Fibroblast of skin of right biceps (primary cell): ENCODE data around the gene PRPF31.
"Not testable (repeated sequence)": the region's sequence is repeated elsewhere in the genome, so short reads cannot be mapped to it uniquely, and the experiment has no call there.

Experiments used
- DNase-seq: peaks from one replicate; pipeline ENCODE4 v3.0.0-alpha.2; 2013

Gene PRPF31

GRCh38 chr19:54168174-54168917 lies 52.8 kb downstream of the PRPF31 start:
- peak; percentile 77 for DNase-seq

GRCh38 chr19:54169149-54169740 lies 53.7 kb downstream of the PRPF31 start:
- no peak for DNase-seq

- DNase-seq, result not testable (repeated sequence)
Observed at GRCh38 chr19:54171736-54172431, 56.3 kb downstream of the PRPF31 start.

- peak; percentile 17 for DNase-seq
Observed at GRCh38 chr19:54172471-54173358, 57.2 kb downstream of the PRPF31 start, which contains the start of gene TMC4. TMC4 (minus strand) TSS chr19:54173160; CDS start chr19:54173117, 43 bp downstream.

- no peak for DNase-seq
Observed at GRCh38 chr19:54173359-54173699, 57.8 kb downstream of the PRPF31 start.

DNA sequence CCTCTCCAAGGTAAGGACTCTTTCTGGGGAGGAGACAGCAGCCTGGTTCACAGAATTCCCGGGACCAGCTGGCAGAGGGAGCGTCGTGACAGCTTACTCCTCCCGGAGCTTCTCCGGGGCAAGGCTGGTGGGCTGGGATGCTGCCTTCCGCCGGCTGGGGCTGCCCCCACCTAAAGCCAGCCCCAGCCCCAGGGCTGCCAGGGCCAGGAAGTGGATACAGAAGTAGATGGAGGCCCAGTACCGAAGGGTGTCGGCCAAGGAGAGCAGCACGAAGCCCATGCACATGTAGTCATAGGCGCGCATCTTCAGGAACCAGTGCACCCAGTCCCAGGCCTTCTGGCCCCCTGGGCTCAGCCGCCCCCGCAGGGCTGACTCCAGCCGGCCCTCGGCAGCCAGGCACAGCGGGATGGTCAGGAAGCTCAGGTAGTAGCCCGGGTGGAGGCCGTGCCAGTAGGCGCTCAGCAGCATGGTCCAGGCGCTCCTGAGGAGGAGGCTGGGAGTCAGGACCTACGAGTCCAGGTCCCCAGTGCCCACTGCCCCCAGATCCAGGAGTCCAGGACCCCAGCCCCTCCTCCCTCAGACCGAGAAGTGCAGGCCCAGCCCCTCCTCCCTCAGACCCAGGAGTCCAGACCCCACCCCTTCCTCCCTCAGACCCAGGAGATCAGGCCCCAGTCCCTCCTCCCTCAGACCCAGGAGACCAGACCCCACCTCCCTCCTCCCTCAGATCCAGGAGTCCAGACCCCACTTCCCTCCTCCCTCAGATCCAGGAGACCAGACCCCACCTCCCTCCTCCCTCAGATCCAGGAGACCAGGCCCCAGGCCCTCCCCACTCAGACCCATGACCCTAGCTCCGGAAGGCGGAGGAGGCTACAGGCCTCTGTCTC lies 58.6 kb downstream of the PRPF31 start:
- no peak for DNase-seq

- no peak for DNase-seq
Observed at GRCh38 chr19:54178581-54179261, 63.2 kb downstream of the PRPF31 start.

DNA sequence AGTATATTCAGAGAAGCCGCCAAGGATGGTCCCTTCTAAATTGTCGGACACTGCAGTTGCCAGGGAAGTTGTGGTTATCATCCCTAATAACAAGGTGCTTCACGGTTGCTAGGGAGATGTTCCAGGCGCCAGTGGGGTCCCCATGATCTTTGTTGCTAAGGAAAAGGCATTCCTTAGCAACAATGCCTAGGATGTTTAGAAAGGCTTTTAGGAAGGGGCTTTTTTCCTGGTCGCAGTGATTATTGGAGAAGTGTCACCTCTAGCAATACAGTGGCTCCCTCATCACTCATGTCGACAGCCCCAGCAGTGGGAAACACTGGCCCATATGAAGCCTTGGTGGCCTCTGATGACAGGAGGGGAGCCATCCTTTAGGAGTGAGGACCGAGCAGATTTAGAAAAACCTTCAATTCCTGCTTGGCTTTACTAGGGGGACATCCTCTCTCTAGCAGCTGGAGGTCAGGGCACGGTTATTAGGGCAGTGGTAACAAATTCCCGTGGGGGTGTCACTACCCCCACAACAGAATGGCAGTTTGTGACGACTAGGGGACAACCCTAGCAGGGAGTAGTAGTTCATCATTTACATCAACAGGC lies 63.8 kb downstream of the PRPF31 start:
- DNase-seq, result no peak

DNA sequence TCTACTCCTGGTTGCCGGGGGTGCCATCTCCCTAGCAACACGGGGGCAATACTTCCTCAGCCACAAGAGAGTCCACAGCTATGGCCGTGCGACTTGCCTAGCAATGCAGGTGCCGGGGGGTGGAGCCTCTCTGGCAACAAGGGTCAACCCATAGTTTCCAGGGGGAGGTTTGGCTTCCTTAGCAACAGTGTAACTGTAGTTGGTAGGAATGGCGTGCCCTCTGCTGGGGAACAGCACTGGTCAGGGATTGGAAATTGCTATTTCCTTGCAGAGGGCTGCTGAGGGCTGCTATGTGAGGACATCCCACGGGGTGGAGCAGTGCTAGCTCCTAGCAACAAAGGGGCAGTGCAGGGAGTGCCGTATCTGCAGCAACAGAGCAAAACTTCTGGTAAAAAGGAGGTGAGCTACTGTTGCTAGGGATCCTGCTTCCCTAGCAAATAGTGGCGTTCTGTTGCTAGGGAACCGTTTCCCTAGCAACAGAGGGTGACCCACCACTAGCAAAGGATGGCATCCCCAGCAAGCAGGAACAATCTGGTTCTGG lies 64.4 kb downstream of the PRPF31 start:
- DNase-seq, result peak; percentile 45

- DNase-seq, result no peak
Observed at GRCh38 chr19:54180691-54181091, 65.1 kb downstream of the PRPF31 start.
